Adrenal gland (tissue), 5 donors: ENCODE results near the gene SYNGR4.
A peak's percentile ranks its signal among the peaks of the same experiment; 100 is the strongest.

Experiments
- CTCF ChIP-seq, 6 experiments: fragments of 450-650 bp in 4 of 6; fragments of 200-600 bp in 2 of 6; sonication (generic) in 1 of 6; IDR thresholded peaks; 1 replicate in 5 of 6; 2 replicates in 1 of 6; pipeline versions ENCODE4 v1.5.1 to v1.8.0; 2016 to 2021; ENCODE audit warnings: antibody characterized with exemption in 6 of 6, mild to moderate bottlenecking in 2 of 6, moderate library complexity in 1 of 6
- POLR2A ChIP-seq, 2 donors: fragments of 450-650 bp; IDR thresholded peaks; one replicate each; pipeline ENCODE4 v1.6.1; 2017; ENCODE audit warnings: antibody characterized with exemption in 2 of 2, mild to moderate bottlenecking in 2 of 2, moderate library complexity in 1 of 2
- donor health status: DM: no; HTN: no; CAD: no.

- peak in 3 of 6 experiments; percentile 2 to 30 (median 12) for TF ChIP-seq CTCF (IDR thresholded peaks at IDR 0.05)
- peak in 1 of 2 donors; percentile 70 for TF ChIP-seq POLR2A (IDR thresholded peaks at IDR 0.05)
Observed at GRCh38 chr19:48362716-48363499, 1.3 kb upstream of the SYNGR4 start.
